Keratinocyte (primary cell): ENCODE results near the gene MYOCOS. TPM values are rescaled to one million over a fixed set of nuclear protein-coding genes. Genes with fewer than 3 reads are reported as not detected.
A peak's percentile ranks its signal among the peaks of the same experiment; 100 is the strongest.

Experiments used
- DNase-seq: peaks from one replicate; pipeline ENCODE4 v3.0.0-alpha.2; 2011; ENCODE audit warnings: low read depth, missing footprints, low spot score
- FAIRE-seq: peaks from 2 replicates; lab custom pipeline; 2011; peaks lifted over from hg19 to GRCh38; lab: Jason Lieb, UNC
- H2AFZ ChIP-seq: 2 replicates; pipeline ENCODE4 v1.6.0; 2012; ENCODE audit warnings: low read length, control low read depth, inconsistent platforms; ENCODE audit not compliant: control insufficient read depth
- H3K27ac ChIP-seq: 2 replicates; pipeline ENCODE4 v1.5.1; 2011; ENCODE audit warnings: low read length; ENCODE audit not compliant: control insufficient read depth, insufficient read depth
- H3K27me3 ChIP-seq: 3 replicates; pipeline ENCODE4 v1.6.0; 2011; ENCODE audit warnings: low read length; ENCODE audit not compliant: control insufficient read depth, insufficient read depth; ENCODE audit errors: extremely low read depth
- H3K36me3 ChIP-seq, 2 experiments: 2 replicates in 1 of 2; 3 replicates in 1 of 2; pipeline ENCODE4 v1.5.1; 2011; ENCODE audit warnings: low read length in 2 of 2, mild to moderate bottlenecking in 1 of 2; ENCODE audit not compliant: control insufficient read depth in 2 of 2, insufficient read depth in 2 of 2; ENCODE audit errors: extremely low read depth in 1 of 2
- H3K4me1 ChIP-seq: 3 replicates; pipeline ENCODE4 v1.5.1; 2011; ENCODE audit warnings: low read length; ENCODE audit not compliant: control insufficient read depth, insufficient read depth; ENCODE audit errors: extremely low read depth
- H3K4me2 ChIP-seq: 3 replicates; pipeline ENCODE4 v1.6.0; 2011; ENCODE audit warnings: low read depth, low read length; ENCODE audit not compliant: control insufficient read depth, insufficient read depth; ENCODE audit errors: extremely low read depth
- H3K4me3 ChIP-seq, 3 experiments: fragments of 200-600 bp in 1 of 3; sonication (generic) in 1 of 3; 2 replicates in 2 of 3; 3 replicates in 1 of 3; pipeline ENCODE4 v1.5.1; 2011 to 2016; ENCODE audit warnings: low read length in 3 of 3, mild to moderate bottlenecking in 3 of 3, control low read depth in 2 of 3, inconsistent platforms in 1 of 3, low read depth in 1 of 3, mixed read lengths in 1 of 3, mixed run types in 1 of 3, moderate library complexity in 1 of 3; ENCODE audit not compliant: control insufficient read depth in 2 of 3, insufficient read depth in 2 of 3; ENCODE audit errors: extremely low read depth in 1 of 3
- H3K79me2 ChIP-seq: 2 replicates; pipeline ENCODE4 v1.6.0; 2012; ENCODE audit warnings: low read length; ENCODE audit not compliant: control insufficient read depth, insufficient read depth
- H3K9ac ChIP-seq: 3 replicates; pipeline ENCODE4 v1.6.0; 2011; ENCODE audit warnings: low read length; ENCODE audit not compliant: control insufficient read depth, insufficient read depth; ENCODE audit errors: extremely low read depth
- H3K9me1 ChIP-seq: 3 replicates; pipeline ENCODE4 v1.6.0; 2011; ENCODE audit warnings: low read length; ENCODE audit not compliant: control insufficient read depth, insufficient read depth; ENCODE audit errors: extremely low read depth
- H3K9me3 ChIP-seq: 2 replicates; pipeline ENCODE4 v1.5.1; 2012; ENCODE audit warnings: low read depth, low read length; ENCODE audit not compliant: control insufficient read depth
- H4K20me1 ChIP-seq: 3 replicates; pipeline ENCODE4 v1.6.0; 2011; ENCODE audit warnings: low read length; ENCODE audit not compliant: control insufficient read depth, insufficient read depth; ENCODE audit errors: extremely low read depth
- EZH2 ChIP-seq: IDR thresholded peaks from one replicate; pipeline ENCODE4 v1.6.1; 2012; ENCODE audit warnings: inconsistent platforms, mild to moderate bottlenecking, low read length, moderate library complexity
- dilution Hi-C: fragments of 300-500 bp; cut with MboI; formaldehyde crosslinking; loops from one replicate; pipeline ENCODE4 v1.7.0; 2020; ENCODE audit warnings: low sequenced_read_pairs; ENCODE audit not compliant: extremely low pct_ligation_motif_present
- polyA plus RNA-seq, 5 experiments: library from polyadenylated mRNA; depleted of rRNA in 3 of 5; stranded (reverse) in 3 of 5; stranded (forward) in 1 of 5; unstranded in 1 of 5; fragments of >200 nt; gene quantifications; 1 replicate in 1 of 5; 2 replicates in 3 of 5; 3 replicates in 1 of 5; pipeline versions ENCODE4 v1.2.1 to v1.2.3, GENCODE V29; 2011 to 2012; ENCODE audit warnings: missing spikeins in 2 of 5, low read depth in 1 of 5, low replicate concordance in 1 of 5
- TF ChIP-seq, protein P1 (sequence below), 3 experiments: IDR thresholded peaks in 1 of 3; conservative IDR thresholded peaks in 1 of 3; optimal IDR thresholded peaks in 1 of 3; 2 replicates in 2 of 3; 3 replicates in 1 of 3; pipeline versions ENCODE3 to v1.5.1; 2011; ENCODE audit warnings: low read length in 3 of 3, mild to moderate bottlenecking in 3 of 3, moderate library complexity in 2 of 3, control low read depth in 1 of 3, inconsistent platforms in 1 of 3; ENCODE audit not compliant: insufficient read depth in 2 of 3; ENCODE audit errors: extremely low read depth in 1 of 3

MYOCOS gene
- polyA plus RNA-seq, 1 donor (not counting 4 experiments of a cell fraction or from before 2014, with no cell fraction given), result 0.05 TPM

DNA sequence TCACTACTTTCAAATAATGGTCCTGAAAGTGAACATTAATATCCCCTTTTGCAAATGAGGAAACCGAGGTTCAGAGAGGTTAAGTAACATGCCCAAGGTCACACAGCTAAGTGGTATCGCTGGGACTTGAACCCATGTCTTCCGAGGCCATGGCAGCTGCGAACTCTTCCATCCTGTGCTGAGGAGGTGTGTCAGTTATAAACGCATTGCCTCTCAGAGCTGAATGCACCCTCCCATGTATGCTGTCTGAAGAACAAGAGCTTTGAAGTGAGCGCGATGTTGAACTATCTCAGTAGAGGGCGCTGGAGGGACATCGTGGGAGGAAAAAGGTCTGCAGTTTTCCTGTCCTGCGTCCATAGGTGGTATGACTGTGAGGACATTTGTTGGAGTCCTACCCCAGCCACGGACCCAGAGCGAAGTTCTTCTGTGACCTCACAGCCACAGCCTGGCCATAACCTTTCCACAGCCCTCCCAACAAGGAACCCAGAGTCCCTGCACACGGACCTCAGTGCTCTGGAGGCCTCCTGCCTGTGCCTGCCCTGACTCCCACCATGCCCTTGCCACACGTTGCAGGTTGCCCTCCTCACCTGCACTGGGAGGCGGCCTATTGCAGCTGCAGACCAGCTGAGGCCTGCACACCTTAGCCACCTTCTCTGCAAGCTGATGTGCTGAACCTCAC is 22.9 kb downstream of the MYOCOS start:
- TF ChIP-seq, protein P1, sequence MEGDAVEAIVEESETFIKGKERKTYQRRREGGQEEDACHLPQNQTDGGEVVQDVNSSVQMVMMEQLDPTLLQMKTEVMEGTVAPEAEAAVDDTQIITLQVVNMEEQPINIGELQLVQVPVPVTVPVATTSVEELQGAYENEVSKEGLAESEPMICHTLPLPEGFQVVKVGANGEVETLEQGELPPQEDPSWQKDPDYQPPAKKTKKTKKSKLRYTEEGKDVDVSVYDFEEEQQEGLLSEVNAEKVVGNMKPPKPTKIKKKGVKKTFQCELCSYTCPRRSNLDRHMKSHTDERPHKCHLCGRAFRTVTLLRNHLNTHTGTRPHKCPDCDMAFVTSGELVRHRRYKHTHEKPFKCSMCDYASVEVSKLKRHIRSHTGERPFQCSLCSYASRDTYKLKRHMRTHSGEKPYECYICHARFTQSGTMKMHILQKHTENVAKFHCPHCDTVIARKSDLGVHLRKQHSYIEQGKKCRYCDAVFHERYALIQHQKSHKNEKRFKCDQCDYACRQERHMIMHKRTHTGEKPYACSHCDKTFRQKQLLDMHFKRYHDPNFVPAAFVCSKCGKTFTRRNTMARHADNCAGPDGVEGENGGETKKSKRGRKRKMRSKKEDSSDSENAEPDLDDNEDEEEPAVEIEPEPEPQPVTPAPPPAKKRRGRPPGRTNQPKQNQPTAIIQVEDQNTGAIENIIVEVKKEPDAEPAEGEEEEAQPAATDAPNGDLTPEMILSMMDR (optimal IDR thresholded peaks at IDR 0.05 in 1 of 3, IDR thresholded peaks at IDR 0.05 in 1 of 3, conservative IDR thresholded peaks at IDR 0.05 in 1 of 3; ENCODE audit: extremely low read depth in 1 of 3, insufficient read depth in 2 of 3, low read length in 3 of 3), result peak; percentile 83 to 93 (median 91)
- TF ChIP-seq EZH2, result no peak
- H3K4me3 ChIP-seq, result no peak overlapping the region
- dilution Hi-C loops, result loop anchor here (25.0 kb wide), 1 partner anchor 342 kb away; no protein-coding TSS in a partner anchor
- H3K36me3 ChIP-seq, result no peaks in the 10 kb centered on the region
- H3K79me2 ChIP-seq, result no peaks in the 10 kb centered on the region
- no peak overlapping the region for H3K9ac ChIP-seq
- H3K9me3 ChIP-seq, result no peaks in the 10 kb centered on the region
- H4K20me1 ChIP-seq, result no peaks in the 10 kb centered on the region
- DNase-seq, result peak; percentile 56
- H2AFZ ChIP-seq, result peak overlapping the region; percentile 83
- no peak overlapping the region for H3K27ac ChIP-seq
- peak; percentile 67 for FAIRE-seq
- H3K27me3 ChIP-seq, result no peaks in the 10 kb centered on the region
- H3K9me1 ChIP-seq, result no peaks in the 10 kb centered on the region
- H3K4me2 ChIP-seq, result peak overlapping the region; percentile 65
- H3K4me1 ChIP-seq, result no peaks in the 10 kb centered on the region

DNA sequence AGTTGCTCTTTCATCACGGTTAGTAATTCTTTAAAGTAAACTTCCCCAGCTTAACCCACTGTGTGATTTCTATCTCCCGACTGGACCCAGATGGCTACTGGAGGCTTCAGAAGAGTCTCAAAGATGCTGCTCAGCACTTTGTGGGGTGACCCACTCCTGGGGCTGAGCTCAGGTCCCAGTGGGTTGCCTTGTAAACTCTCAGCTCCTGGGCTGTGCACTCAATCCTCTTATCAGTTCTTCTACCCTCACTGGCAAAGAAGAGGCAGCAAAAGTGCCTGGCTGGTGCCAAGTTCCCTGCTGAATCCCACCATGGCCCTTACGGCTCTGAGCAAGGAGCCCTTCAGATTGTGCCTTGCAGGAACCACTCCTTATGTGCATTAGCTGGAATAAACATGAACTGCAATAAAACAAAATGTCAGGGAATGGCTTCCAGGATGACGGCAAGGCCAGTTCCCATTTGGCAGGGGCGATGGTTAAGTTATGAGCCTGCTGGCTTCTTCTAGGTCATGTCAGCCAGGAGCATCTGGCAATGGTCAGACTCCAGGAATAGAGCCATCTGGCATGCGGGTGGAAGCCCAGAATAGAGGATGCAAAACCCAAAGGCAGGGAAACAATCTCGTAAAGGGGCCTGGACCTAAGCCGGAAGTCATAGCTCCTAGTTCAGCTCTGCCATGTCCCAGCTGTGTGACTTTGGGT is 23.7 kb downstream of the MYOCOS start:
- H3K9me3 ChIP-seq, result no peaks in the 10 kb centered on the region
- FAIRE-seq (no peak), DNase-seq (no peak)
- H4K20me1 ChIP-seq, result no peaks in the 10 kb centered on the region
- dilution Hi-C loops, result loop anchor here (25.0 kb wide), 1 partner anchor 342 kb away; no protein-coding TSS in a partner anchor
- H3K4me1 ChIP-seq, result no peaks in the 10 kb centered on the region
- no peak overlapping the region for H3K4me3 ChIP-seq
- no peaks in the 10 kb centered on the region for H3K9me1 ChIP-seq
- no peaks in the 10 kb centered on the region for H3K36me3 ChIP-seq
- H3K27ac ChIP-seq, result no peak overlapping the region
- peaks cover under 1% of the 10 kb centered on the region for H3K27me3 ChIP-seq
- H3K4me2 ChIP-seq, result no peak overlapping the region
- no peak overlapping the region for H3K9ac ChIP-seq
- H2AFZ ChIP-seq, result peak overlapping the region; percentile 83
- TF ChIP-seq, protein P1 (optimal IDR thresholded peaks at IDR 0.05 in 1 of 3, IDR thresholded peaks at IDR 0.05 in 1 of 3, conservative IDR thresholded peaks at IDR 0.05 in 1 of 3; ENCODE audit: extremely low read depth in 1 of 3, insufficient read depth in 2 of 3, low read length in 3 of 3), result no peak
- TF ChIP-seq EZH2, result no peak
- no peaks in the 10 kb centered on the region for H3K79me2 ChIP-seq
